ENCODE measurements around the gene PPFIBP1. TPM values are rescaled to one million over a fixed set of nuclear protein-coding genes. Genes with fewer than 3 reads are reported as not detected.

The PPFIBP1 gene
- total and polyA plus RNA-seq, 2 of the 13 experiments (the other 11 are each of a cell fraction or from before 2014, with no cell fraction given) = 16.2 to 21.8 TPM

- TF ChIP-seq ARID5B (CRISPR knock-in tag; IDR thresholded peaks at IDR 0.05) (0 out of 2 replicates have a peak, but pooled peaks have one; percentile 8), POGZ (CRISPR knock-in tag; IDR thresholded peaks at IDR 0.05) (peak; percentile 33; the same call in 1 of the 2 replicates), HNF4G (IDR thresholded peaks at IDR 0.05; ENCODE audit: borderline replicate concordance, low read depth, low read length) (peak; percentile 61), HNF4G (CRISPR knock-in tag; IDR thresholded peaks at IDR 0.05; ENCODE audit: borderline replicate concordance, low read depth) (no peak), ZNF570 (CRISPR knock-in tag; IDR thresholded peaks at IDR 0.05; ENCODE audit: borderline replicate concordance) (no peak), LRRFIP1 (CRISPR knock-in tag; conservative IDR thresholded peaks at IDR 0.05) (no peak), PATZ1 (CRISPR knock-in tag; IDR thresholded peaks at IDR 0.05) (0 out of 2 replicates have a peak, but pooled peaks have one; percentile 39), ARID4A (CRISPR knock-in tag; IDR thresholded peaks at IDR 0.05; ENCODE audit: borderline replicate concordance) (no peak; the same call in 1 of the 2 replicates)
Measured at GRCh38 chr12:27548301-27549199, 24.5 kb downstream of the PPFIBP1 start (continued).
